GM20000 (cell line): ENCODE results near the gene HIP1.

ENCODE experiments used
- DNase-seq: peaks from one replicate; pipeline ENCODE4 v3.0.0; 2012; ENCODE audit warnings: low spot score
- TF ChIP-seq, protein P1 (sequence below): IDR thresholded peaks from 2 replicates; pipeline ENCODE4 v1.5.1; 2012; ENCODE audit warnings: mild to moderate bottlenecking, control low read depth; ENCODE audit errors: extremely low read depth, missing control alignments

HIP1 gene

DNA sequence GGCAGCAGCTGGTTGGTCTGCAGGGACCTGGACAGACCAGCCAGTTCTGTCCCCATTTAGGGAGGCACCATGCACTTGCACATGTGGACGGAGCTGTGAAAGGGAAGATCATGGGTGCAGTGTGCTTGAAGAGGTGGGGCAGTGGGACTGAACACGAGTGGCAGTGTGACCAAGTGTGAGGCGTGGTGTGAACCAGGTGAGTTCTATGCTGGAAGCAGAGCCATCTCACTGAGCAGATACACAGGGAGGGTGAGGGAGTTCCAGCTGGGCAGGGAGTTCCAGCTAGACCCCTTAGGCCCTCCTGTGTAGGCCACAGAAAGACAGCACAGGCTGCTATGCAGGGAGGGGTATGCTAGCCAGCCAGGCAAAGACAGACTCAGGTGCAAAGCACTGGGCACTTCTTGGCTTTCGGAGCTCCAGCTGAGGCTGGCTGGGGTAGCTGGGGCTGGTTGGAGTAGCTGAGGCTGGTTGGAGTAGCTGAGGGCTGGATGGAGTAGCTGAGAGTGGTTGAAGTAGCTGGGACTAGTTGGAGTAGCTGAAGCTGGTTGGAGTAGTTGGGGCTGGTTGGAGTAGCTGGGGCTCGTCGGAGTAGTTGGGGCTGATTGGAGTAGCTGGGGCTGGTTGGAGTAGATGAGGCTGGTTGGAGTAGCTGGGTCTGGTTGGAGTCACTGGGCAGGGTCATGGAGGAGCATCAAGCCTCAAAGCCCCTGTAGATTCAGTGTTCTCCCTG lies 90.9 kb downstream of the HIP1 start:
- no peak for DNase-seq
- TF ChIP-seq, protein P1, sequence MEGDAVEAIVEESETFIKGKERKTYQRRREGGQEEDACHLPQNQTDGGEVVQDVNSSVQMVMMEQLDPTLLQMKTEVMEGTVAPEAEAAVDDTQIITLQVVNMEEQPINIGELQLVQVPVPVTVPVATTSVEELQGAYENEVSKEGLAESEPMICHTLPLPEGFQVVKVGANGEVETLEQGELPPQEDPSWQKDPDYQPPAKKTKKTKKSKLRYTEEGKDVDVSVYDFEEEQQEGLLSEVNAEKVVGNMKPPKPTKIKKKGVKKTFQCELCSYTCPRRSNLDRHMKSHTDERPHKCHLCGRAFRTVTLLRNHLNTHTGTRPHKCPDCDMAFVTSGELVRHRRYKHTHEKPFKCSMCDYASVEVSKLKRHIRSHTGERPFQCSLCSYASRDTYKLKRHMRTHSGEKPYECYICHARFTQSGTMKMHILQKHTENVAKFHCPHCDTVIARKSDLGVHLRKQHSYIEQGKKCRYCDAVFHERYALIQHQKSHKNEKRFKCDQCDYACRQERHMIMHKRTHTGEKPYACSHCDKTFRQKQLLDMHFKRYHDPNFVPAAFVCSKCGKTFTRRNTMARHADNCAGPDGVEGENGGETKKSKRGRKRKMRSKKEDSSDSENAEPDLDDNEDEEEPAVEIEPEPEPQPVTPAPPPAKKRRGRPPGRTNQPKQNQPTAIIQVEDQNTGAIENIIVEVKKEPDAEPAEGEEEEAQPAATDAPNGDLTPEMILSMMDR: no peak

DNA sequence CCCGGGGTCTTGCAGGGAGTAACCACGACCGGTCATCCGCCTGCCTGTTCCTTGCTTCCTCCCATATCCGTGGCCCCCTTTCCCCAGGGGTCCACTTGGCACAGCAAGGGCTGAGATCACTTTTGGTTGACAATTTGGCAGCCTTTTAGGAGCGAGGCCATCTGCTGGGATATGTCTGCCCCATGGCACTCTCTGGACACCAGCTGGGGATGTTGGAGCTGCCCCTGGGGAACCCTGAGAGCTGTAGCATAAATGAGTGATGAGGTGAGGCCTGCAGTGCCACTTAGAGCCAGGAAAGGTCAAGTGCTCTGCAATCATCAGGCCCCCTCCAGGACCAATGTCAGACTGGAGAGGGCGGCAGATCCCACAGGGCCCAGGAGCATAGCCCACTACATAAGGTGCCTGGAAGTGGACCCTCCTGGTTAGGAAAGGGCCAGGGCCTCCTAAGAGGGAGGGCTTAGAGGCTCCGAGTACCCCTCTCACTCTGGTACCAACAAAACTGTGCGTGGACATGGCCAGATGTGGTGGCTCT lies 92.1 kb downstream of the HIP1 start:
- DNase-seq: no peak
- TF ChIP-seq, protein P1: no peak

DNA sequence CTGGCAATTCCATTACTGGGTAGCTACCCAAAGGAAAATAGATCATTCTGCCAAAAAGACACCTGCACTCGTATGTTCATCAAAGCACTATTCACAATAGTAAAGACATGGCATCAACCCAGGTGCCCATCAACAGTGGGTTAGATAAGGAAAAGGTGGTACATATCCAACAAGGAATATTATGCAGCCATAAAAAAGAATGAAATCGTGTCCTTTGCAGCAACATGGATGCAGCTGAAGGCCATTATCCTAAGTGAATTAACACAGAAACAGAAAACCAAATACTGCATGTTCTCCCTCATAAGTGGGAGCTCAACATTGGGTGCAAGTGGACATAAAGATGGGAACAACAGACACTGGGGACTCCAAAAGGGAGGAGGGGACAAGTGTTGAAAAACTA lies 93.2 kb downstream of the HIP1 start:
- TF ChIP-seq, protein P1: no peak
- no peak for DNase-seq

DNA sequence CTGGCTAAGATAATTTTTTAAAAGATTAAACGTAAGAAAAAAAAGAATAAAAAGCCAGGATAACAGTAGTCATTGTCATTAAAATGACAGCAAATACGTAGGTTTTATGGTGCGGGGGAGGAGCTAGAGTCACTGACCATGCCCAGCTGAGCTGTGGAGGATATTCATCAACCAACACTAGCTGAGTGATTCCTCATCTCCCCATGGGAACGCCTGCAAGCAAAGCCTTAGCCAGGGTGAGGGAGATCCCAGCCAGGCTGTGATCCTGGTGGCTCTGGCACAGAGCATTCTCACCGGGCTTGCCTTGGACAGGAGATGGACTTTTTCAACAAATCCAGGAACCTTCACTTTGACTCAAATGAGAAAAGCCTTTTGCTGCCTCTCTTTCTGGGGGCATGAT lies 94.2 kb downstream of the HIP1 start:
- TF ChIP-seq, protein P1: no peak

GRCh38 chr7:75642810-75643486 lies 95.8 kb downstream of the HIP1 start:
- peak; percentile 84 for DNase-seq
- TF ChIP-seq, protein P1: peak; percentile 90

More for the DNA sequence above, 94.2 kb downstream of the HIP1 start:
- no peak for DNase-seq

GRCh38 chr7:75640201-75640600 lies 98.5 kb downstream of the HIP1 start:
- no peak for DNase-seq
- TF ChIP-seq, protein P1: no peak

DNA sequence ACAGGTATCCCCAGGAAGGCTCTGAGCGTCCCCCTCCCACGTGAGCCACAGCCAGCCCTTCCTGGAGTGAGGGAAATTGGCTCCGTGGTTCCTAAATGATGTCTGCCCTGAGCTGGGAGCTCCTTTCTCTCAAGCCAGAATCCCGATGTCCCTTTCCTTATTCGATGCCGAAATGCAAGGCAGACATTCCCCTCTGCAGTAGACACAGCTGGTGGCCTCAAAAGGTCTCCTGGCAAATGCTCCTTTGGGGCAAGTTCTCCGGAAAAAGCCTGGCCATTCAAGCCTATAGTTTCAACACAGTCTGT lies 98.9 kb downstream of the HIP1 start:
- DNase-seq: no peak

More for the DNA sequence above, 98.9 kb downstream of the HIP1 start:
- TF ChIP-seq, protein P1: no peak
